ENCODE measurements around the gene PI4K2B.
"Not testable (repeated sequence)": the region's sequence is repeated elsewhere in the genome, so short reads cannot be mapped to it uniquely, and the experiment has no call there.

PI4K2B gene

DNA sequence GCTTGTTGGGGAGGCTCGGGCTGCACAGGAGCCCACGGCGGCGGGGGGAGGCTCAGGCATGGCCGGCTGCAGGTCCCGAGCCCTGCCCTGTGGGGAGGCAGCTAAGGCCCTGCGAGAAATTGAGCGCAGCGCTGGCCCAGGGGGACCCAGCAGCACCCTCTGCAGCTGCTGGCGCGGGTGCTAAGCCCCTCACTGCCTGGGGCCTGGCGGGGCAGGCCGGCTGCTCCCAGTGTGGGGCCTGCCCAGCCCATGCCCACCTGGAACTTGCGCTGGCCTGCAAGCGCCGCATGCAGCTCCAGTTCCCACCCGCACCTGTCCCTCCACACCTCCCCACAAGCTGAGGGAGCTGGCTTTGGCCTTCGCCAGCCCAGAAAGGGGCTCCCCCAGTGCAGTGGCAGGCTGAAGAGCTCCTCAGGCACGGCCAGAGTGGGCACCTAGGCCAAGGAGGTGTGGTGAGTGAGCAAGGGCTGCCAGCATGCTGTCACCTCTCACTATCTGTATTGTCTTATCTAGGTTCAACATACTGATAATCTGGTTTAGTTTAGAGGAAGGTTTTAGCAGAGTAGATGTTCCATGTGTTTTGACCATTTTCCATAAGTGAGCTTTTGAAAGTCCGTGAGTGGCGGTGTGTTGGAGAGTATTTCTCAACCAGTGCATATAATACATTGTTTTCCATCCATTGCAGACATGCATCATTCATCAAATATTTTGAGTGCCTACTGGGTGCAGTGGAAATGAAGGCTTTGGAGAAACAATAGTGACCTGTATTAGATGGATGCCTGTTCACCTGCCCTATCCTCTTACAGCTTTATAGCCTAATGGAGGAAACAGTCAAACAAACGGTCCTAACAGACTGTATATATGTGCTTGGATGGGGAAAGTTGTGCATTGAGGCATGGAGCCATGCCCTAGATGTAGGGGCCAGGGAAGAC, 13.1 kb downstream of the PI4K2B start:
- Histone ChIP-seq H3K9me3 (ENCODE audit: control insufficient read depth, low read depth, low read length) (no peaks in the 10 kb centered on the region), H3K27me3 (ENCODE audit: control insufficient read depth, insufficient read depth, low read length) (no peaks in the 10 kb centered on the region), H3K27ac (ENCODE audit: low read length) (no peak overlapping the region), H3K4me1 (ENCODE audit: control insufficient read depth, low read depth, low read length) (no peaks in the 10 kb centered on the region), H3K36me3 (ENCODE audit: control insufficient read depth, low read depth, low read length) (no peaks in the 10 kb centered on the region), H3K9ac (ENCODE audit: low read length) (no peak overlapping the region), H3K4me3 (ENCODE audit: low read length) (no peak overlapping the region)

DNA sequence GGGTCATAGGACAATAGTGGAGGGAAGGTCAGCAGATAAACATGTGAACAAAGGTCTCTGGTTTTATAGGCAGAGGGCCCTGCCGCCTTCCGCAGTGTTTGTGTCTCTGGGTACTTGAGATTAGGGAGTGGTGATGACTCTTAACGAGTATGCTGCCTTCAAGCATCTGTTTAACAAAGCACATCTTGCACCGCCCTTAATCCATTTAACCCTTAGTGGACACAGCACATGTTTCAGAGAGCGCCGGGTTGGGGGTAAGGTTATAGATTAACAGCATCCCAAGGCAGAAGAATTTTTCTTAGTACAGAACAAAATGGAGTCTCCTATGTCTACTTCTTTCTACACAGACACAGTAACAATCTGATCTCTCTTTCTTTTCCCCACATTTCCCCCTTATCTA, 15.0 kb downstream of the PI4K2B start:
- not testable (repeated sequence) for H3K9ac ChIP-seq (ENCODE audit: low read length); H3K9me3 ChIP-seq (ENCODE audit: control insufficient read depth, low read depth, low read length); H3K27me3 ChIP-seq (ENCODE audit: control insufficient read depth, insufficient read depth, low read length); H3K27ac ChIP-seq (ENCODE audit: low read length); H3K4me3 ChIP-seq (ENCODE audit: low read length); H3K36me3 ChIP-seq (ENCODE audit: control insufficient read depth, low read depth, low read length); H3K4me1 ChIP-seq (ENCODE audit: control insufficient read depth, low read depth, low read length)

DNA sequence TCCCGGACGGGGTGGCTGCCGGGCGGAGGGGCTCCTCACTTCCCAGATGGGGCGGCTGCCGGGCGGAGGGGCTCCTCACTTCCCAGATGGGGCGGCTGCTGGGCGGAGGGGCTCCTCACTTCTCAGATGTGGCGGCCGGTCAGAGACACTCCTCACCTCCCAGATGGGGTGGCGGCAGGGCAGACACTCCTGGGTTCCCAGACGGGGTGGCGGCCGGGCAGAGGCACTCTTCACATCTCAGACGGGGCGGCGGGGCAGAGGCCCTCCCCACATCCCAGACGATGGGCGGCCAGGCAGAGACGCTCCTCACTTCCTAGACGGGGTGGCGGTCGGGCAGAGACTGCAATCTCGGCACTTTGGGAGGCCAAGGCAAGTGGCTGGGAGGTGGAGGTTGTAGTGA, 15.7 kb downstream of the PI4K2B start:
- H3K27me3 ChIP-seq (ENCODE audit: control insufficient read depth, insufficient read depth, low read length); H3K4me3 ChIP-seq (ENCODE audit: low read length); H3K36me3 ChIP-seq (ENCODE audit: control insufficient read depth, low read depth, low read length); H3K4me1 ChIP-seq (ENCODE audit: control insufficient read depth, low read depth, low read length); H3K9me3 ChIP-seq (ENCODE audit: control insufficient read depth, low read depth, low read length); H3K9ac ChIP-seq (ENCODE audit: low read length); H3K27ac ChIP-seq (ENCODE audit: low read length): not testable (repeated sequence)

DNA sequence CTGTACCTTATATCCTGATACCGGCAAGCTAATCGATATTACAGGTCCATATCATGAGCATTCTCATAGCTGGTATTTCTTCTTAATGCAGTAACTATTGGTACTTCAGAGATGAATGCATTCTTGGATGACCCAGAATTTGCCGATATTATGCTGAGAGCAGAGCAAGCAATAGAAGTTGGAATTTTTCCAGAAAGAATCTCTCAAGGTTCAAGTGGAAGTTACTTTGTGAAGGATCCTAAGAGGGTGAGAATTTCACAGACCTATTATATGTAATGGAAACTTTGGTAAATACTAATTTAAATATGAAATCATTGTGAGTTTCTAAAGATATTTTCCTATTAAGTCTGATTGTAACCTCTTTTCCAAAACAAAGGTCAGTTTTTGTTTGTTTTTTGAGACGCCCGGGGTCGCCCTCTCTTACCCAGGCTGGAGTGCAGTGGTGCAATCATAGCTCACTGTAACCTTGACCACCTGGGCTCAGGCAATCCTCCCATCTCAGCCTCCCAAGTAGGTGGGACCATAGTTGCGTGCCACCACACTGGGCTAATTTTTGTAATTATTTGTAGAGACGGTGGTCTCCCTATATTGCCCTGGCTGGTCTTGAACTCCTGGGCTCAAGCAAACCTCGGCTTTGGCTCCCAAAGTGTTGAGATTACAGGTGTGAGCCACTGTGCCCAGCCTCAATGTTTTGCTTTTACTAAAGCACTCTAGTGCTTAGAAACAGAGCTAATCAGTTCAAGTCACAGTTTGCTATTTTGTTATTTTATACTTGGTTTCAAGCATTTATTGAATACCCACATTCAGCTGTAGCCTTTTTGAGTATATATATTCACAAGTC, 18.6 kb downstream of the PI4K2B start:
- no peaks in the 10 kb centered on the region for H3K9me3 ChIP-seq (ENCODE audit: control insufficient read depth, low read depth, low read length)
- H3K27me3 ChIP-seq (ENCODE audit: control insufficient read depth, insufficient read depth, low read length) = no peaks in the 10 kb centered on the region
- H3K4me1 ChIP-seq (ENCODE audit: control insufficient read depth, low read depth, low read length) = no peaks in the 10 kb centered on the region
- no peak overlapping the region for H3K27ac ChIP-seq (ENCODE audit: low read length)
- H3K4me3 ChIP-seq (ENCODE audit: low read length) = no peak overlapping the region
- no peak overlapping the region for H3K9ac ChIP-seq (ENCODE audit: low read length)
- H3K36me3 ChIP-seq (ENCODE audit: control insufficient read depth, low read depth, low read length) = peaks cover 11% of the 10 kb centered on the region

DNA sequence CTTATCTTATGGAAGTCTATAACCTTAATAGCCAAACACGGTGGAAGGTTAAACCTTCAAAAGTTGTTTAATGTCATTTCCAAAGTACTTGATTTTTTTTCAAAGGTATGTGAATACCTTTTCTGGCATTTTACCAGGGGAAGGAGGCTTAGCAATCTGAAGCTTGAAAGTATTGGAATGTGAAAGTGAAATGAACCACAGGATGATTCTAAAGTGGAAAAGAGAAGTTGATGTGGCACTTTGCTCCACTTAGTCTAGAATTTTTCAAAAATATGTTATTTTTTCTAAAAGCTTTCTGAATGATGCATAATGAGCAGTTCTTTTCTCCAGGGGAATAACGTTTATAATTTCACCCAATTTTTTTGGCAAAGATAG, 19.2 kb downstream of the PI4K2B start:
- no peaks in the 10 kb centered on the region for H3K4me1 ChIP-seq (ENCODE audit: control insufficient read depth, low read depth, low read length)
- peaks cover 11% of the 10 kb centered on the region for H3K36me3 ChIP-seq (ENCODE audit: control insufficient read depth, low read depth, low read length)
- H3K9me3 ChIP-seq (ENCODE audit: control insufficient read depth, low read depth, low read length) = no peaks in the 10 kb centered on the region
- H3K9ac ChIP-seq (ENCODE audit: low read length) = no peak overlapping the region
- H3K4me3 ChIP-seq (ENCODE audit: low read length) = no peak overlapping the region
- no peaks in the 10 kb centered on the region for H3K27me3 ChIP-seq (ENCODE audit: control insufficient read depth, insufficient read depth, low read length)
- H3K27ac ChIP-seq (ENCODE audit: low read length) = no peak overlapping the region

DNA sequence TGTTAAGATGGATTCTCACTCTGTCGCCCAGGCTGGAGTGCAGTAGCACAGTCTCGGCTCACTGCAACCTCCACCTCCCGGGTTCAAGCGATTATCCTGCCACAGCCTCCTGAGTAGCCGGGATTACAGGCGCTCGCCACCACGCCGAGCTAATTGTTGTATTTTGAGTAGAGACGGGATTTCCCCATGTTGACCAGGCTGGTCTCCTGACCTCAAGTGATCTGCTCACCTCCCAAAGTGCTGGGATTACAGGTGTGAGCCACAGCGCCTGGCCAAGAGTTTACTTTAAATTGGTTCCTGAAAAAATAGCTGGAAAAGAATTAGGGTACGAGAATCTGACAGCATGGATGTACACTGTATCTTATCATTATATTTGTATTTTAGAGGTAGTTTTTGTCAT, 20.0 kb downstream of the PI4K2B start:
- not testable (repeated sequence) for H3K27ac ChIP-seq (ENCODE audit: low read length); H3K9me3 ChIP-seq (ENCODE audit: control insufficient read depth, low read depth, low read length); H3K4me3 ChIP-seq (ENCODE audit: low read length); H3K27me3 ChIP-seq (ENCODE audit: control insufficient read depth, insufficient read depth, low read length); H3K9ac ChIP-seq (ENCODE audit: low read length); H3K4me1 ChIP-seq (ENCODE audit: control insufficient read depth, low read depth, low read length)
- peaks cover 13% of the 10 kb centered on the region for H3K36me3 ChIP-seq (ENCODE audit: control insufficient read depth, low read depth, low read length)

DNA sequence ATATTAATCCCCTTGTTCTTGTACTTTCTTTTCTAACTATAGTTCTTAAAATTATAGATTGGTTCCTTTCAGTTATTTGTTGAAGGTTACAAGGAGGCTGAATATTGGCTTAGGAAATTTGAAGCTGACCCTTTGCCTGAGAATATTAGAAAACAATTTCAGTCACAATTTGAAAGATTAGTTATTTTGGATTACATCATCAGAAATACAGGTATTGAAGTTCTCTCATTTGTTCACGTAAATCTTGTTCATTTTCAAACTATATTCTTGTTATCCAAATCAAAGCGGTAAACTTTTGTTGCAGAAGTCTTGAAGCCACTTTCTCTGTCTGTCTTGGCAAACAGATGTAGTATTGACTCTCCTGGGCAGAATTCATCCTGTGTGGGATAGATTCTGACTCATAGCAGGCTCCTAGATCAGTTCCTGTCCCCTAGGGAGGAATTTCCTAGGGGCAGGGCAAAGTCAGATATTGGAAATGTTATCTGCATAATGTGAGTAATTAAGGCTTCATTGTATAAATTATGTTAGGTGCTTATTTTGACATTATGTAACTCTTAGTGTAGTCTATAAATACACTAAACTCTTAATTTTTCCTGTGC, 25.2 kb downstream of the PI4K2B start:
- Histone ChIP-seq H3K9ac (ENCODE audit: low read length) (no peak overlapping the region), H3K9me3 (ENCODE audit: control insufficient read depth, low read depth, low read length) (no peaks in the 10 kb centered on the region), H3K27me3 (ENCODE audit: control insufficient read depth, insufficient read depth, low read length) (no peaks in the 10 kb centered on the region), H3K36me3 (ENCODE audit: control insufficient read depth, low read depth, low read length) (peaks cover 18% of the 10 kb centered on the region), H3K27ac (ENCODE audit: low read length) (no peak overlapping the region), H3K4me3 (ENCODE audit: low read length) (no peak overlapping the region), H3K4me1 (ENCODE audit: control insufficient read depth, low read depth, low read length) (no peaks in the 10 kb centered on the region)

DNA sequence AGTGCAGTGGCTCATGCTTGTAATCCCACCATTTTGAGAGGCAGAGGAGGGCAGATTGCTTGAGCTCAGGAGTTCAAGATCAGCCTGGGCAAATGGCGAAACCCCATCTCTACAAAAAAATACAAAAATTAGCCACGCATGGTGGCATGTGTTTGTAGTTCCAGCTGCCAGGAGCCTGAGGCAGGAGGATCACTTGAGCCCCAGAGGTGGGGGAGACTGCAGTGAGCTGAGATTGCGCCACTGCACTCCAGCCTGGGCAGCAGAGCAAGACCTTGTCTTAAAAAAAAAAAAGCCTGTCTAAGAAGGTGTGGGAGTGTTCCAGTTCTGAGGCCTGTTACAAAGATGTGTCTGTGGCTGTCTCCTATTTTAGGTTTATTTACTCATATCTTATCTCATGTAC, 38.0 kb downstream of the PI4K2B start:
- H3K4me1 ChIP-seq (ENCODE audit: control insufficient read depth, low read depth, low read length) = no peaks in the 10 kb centered on the region
- no peaks in the 10 kb centered on the region for H3K36me3 ChIP-seq (ENCODE audit: control insufficient read depth, low read depth, low read length)
- no peaks in the 10 kb centered on the region for H3K9me3 ChIP-seq (ENCODE audit: control insufficient read depth, low read depth, low read length)
- no peaks in the 10 kb centered on the region for H3K27me3 ChIP-seq (ENCODE audit: control insufficient read depth, insufficient read depth, low read length)
- H3K9ac ChIP-seq (ENCODE audit: low read length) = no peak overlapping the region
- H3K4me3 ChIP-seq (ENCODE audit: low read length) = no peak overlapping the region
- no peak overlapping the region for H3K27ac ChIP-seq (ENCODE audit: low read length)

DNA sequence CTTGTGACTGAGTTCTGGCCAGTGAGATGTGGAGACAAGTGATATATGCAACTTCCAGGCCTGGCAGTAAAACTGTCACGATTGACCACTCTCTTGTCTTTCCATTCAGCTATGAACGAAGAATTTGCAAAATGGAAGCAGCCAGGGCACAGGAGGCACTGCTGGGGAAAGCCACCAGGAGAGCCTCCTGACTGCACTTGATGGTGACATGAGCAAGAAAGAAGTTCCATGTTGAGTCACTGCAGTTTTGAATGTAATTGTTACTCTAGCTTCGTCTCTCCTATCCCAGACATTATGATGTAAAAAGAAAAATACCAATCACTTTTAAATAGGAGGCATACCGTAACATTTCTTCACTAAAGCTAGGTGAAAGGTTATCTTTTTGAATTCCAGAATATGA, 46.4 kb downstream of the PI4K2B start:
- H3K36me3 ChIP-seq (ENCODE audit: control insufficient read depth, low read depth, low read length) = no peaks in the 10 kb centered on the region
- H3K9ac ChIP-seq (ENCODE audit: low read length) = no peak overlapping the region
- H3K9me3 ChIP-seq (ENCODE audit: control insufficient read depth, low read depth, low read length) = no peaks in the 10 kb centered on the region
- H3K27me3 ChIP-seq (ENCODE audit: control insufficient read depth, insufficient read depth, low read length) = no peaks in the 10 kb centered on the region
- H3K4me3 ChIP-seq (ENCODE audit: low read length) = no peak overlapping the region
- H3K27ac ChIP-seq (ENCODE audit: low read length) = no peak overlapping the region
- H3K4me1 ChIP-seq (ENCODE audit: control insufficient read depth, low read depth, low read length) = no peaks in the 10 kb centered on the region

DNA sequence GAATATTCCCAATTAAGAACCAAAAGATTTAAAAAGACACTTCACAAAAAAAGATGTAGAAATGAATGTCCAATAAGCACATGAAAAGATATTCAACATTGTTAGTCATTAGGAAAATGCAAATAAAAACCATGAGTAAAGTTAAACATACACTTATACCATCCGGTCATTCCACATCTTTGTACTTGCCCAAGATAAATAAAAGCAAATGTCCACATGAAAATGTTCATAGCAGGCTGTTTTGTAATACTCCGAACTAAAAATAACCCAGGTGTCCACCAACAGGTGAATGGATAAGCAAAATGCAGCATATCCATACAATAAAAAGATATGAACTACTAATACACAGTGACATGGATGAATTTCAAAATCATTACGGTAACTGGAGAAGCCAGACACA, 50.1 kb downstream of the PI4K2B start:
- H3K36me3 ChIP-seq (ENCODE audit: control insufficient read depth, low read depth, low read length) = no peaks in the 10 kb centered on the region
- H3K4me3 ChIP-seq (ENCODE audit: low read length) = no peak overlapping the region
- H3K9ac ChIP-seq (ENCODE audit: low read length) = no peak overlapping the region
- no peaks in the 10 kb centered on the region for H3K4me1 ChIP-seq (ENCODE audit: control insufficient read depth, low read depth, low read length)
- no peak overlapping the region for H3K27ac ChIP-seq (ENCODE audit: low read length)
- H3K9me3 ChIP-seq (ENCODE audit: control insufficient read depth, low read depth, low read length) = no peaks in the 10 kb centered on the region
- no peaks in the 10 kb centered on the region for H3K27me3 ChIP-seq (ENCODE audit: control insufficient read depth, insufficient read depth, low read length)

DNA sequence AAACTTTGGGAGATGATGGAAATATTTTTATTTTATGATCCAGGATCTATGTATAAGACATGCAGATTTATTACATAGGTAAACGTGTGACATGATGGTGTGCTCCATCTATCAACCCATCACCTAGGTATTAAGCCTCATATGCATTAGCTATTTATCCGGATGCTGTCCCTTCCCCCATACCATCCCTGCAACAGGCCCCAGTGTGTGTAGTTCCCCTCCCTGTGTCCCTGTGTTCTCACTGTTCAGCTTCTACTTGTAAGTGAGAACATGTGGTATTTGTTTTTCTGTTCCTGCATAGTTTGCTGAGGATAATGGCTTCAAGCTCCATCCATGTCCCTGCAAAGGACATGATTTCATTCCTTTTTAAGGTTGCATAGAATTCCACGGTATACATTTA, 50.6 kb downstream of the PI4K2B start:
- no peak overlapping the region for H3K4me3 ChIP-seq (ENCODE audit: low read length)
- H3K36me3 ChIP-seq (ENCODE audit: control insufficient read depth, low read depth, low read length) = no peaks in the 10 kb centered on the region
- no peak overlapping the region for H3K27ac ChIP-seq (ENCODE audit: low read length)
- H3K4me1 ChIP-seq (ENCODE audit: control insufficient read depth, low read depth, low read length) = no peaks in the 10 kb centered on the region
- H3K27me3 ChIP-seq (ENCODE audit: control insufficient read depth, insufficient read depth, low read length) = no peaks in the 10 kb centered on the region
- no peaks in the 10 kb centered on the region for H3K9me3 ChIP-seq (ENCODE audit: control insufficient read depth, low read depth, low read length)
- no peak overlapping the region for H3K9ac ChIP-seq (ENCODE audit: low read length)

Data from iPS-18a (cell line).